Epithelial cell of proximal tubule (primary cell): Measurements from ENCODE around the gene STAP2. TPM values are rescaled to one million over a fixed set of nuclear protein-coding genes. Genes with fewer than 3 reads are reported as not detected.

Experiments
- DNase-seq: peaks from one replicate; pipeline ENCODE4 v3.0.0-alpha.2; 2011; ENCODE audit warnings: low read depth
- H3K4me3 ChIP-seq: 2 replicates; pipeline ENCODE4 v1.5.1; 2011; ENCODE audit warnings: low read depth, mild to moderate bottlenecking, low read length
- total RNA-seq: library from RNA; depleted of rRNA; stranded (reverse); fragments of >200 nt; gene quantifications from 2 replicates; pipeline ENCODE4 v1.2.3, GENCODE V29; 2015
- TF ChIP-seq, protein P1 (sequence below): conservative IDR thresholded peaks from 2 replicates; pipeline ENCODE4 v1.5.1; 2012; ENCODE audit warnings: low read depth, mild to moderate bottlenecking, low read length

Gene STAP2, protein sequence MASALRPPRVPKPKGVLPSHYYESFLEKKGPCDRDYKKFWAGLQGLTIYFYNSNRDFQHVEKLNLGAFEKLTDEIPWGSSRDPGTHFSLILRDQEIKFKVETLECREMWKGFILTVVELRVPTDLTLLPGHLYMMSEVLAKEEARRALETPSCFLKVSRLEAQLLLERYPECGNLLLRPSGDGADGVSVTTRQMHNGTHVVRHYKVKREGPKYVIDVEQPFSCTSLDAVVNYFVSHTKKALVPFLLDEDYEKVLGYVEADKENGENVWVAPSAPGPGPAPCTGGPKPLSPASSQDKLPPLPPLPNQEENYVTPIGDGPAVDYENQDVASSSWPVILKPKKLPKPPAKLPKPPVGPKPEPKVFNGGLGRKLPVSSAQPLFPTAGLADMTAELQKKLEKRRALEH
- total RNA-seq: 49.2 and 70.8 TPM in 2 replicates

DNA sequence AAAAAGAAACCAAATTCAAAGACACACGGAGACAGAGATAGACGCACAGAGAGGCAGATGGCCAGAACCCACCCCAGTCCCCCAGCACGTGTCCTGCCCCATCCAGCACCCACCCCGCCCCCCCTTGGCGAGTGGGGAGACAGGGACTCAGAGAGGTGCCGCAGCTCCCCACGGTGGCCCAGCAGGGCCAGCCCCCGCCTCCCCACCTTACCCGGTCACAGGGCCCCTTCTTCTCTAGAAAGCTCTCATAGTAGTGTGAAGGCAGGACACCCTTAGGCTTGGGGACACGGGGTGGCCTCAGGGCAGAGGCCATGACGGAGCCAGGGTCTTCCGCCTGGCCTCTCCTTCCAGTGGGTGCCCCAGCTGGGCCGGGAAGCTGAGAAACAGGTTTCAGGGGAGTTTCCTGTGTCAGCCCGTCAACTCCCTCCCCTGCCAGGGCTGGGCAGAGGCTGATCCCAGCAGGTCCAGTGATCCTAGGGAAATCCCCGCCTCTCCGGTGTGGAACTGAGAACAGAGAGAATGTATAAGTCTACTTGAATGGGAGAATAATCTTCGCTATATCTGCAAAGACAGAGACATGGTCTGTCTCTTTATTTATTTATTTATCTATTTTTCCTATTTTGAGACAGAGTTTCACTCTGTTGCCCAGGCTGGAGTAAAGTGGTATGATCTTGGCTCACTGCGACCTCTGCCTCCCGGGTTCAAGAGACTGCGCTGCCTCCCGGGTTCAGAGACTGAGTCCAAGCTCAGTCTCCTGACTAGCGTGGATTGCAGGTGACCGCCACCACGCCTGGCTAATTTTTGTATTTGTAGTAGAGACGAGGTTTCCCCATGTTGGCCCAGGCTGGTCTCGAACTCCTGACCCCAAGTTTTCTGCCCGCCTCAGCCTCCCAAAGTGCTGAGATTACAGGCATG lies at the start of gene STAP2:
STAP2 (minus strand) TSS at position 387 of the 915 bp plus-strand sequence; CDS start at position 313, 74 bp downstream.
- peak; percentile 47 for DNase-seq
- TF ChIP-seq, protein P1, sequence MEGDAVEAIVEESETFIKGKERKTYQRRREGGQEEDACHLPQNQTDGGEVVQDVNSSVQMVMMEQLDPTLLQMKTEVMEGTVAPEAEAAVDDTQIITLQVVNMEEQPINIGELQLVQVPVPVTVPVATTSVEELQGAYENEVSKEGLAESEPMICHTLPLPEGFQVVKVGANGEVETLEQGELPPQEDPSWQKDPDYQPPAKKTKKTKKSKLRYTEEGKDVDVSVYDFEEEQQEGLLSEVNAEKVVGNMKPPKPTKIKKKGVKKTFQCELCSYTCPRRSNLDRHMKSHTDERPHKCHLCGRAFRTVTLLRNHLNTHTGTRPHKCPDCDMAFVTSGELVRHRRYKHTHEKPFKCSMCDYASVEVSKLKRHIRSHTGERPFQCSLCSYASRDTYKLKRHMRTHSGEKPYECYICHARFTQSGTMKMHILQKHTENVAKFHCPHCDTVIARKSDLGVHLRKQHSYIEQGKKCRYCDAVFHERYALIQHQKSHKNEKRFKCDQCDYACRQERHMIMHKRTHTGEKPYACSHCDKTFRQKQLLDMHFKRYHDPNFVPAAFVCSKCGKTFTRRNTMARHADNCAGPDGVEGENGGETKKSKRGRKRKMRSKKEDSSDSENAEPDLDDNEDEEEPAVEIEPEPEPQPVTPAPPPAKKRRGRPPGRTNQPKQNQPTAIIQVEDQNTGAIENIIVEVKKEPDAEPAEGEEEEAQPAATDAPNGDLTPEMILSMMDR: no peak
- H3K4me3 ChIP-seq: peak within 1 kb of the TSS; percentile 70

DNA sequence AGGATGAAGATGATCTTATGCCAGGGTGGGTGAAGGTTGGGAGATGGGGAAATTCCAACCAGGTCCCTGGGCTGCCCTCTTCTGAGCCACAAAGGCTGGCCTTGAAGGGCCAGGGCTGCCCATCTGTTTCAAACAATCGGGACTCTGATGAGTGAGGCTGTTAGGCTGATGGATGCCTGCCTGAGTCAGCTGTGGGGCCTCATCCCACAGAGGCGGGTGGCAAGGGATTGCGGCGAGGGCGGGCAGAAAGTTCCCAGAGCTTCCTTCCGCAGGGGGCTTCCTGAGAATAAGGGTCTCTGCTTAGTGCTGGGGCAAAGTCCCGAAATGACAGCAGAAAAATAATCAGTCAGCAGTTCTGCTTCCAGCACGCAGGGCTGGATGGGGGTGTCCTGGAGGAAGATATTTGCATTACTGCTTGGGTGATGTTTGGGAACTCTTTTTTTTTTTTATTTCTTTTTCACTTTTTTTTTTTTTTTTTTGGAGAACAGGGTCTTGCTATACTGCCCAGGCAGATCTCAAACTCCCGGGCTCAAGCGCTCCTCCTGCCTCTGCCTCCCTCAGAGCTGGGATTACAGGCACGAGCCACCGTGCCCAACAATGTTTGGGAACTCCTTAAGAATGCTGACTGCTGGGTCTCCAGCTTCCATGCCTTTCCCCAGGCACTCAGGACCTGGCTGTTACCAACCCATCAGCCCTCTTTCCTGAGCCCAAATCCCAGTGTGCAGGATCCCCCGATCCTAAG lies 47.6 kb upstream of the STAP2 start:
- no peak for DNase-seq
- TF ChIP-seq, protein P1: peak; percentile 14
- H3K4me3 ChIP-seq: no peak overlapping the region

DNA sequence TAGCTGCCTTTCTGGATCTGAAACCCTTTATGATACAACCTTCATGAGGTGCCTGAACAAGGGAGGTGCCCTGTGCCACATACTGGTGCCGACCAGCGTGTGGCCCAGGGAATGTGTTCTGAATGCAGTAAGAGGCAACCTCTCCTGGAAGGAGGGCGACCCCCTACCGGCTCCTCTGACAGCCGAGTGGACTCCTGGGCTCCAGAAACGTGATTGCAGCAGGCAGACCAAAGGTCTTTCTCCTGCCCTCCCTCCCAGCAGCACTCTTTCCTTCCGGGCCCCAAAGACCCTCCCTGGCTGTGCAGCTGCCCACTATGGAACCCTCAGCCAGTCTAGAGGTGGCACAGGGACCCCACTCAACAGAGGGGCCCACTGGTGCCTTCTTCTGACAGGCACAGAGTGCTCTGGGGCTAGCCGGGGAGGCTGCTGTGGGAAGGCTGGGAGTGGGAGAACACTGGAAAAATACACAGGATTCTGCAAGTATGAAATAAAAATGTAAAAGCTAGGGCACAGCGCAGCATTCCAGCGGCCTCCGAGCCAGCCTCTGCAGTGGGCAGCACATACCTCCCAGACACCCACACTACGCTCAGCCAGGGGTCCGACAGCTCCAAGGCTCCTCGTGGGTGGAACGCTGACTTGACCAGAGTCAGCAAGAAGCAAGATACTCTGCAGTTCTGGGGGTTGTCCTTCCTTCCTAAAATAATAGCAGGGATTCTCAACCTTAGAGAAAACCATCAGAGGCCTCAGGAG lies 46.8 kb upstream of the STAP2 start:
- no peak for DNase-seq
- TF ChIP-seq, protein P1: no peak
- no peak overlapping the region for H3K4me3 ChIP-seq

- TF ChIP-seq, protein P1: no peak
- DNase-seq: no peak
- H3K4me3 ChIP-seq: no peak overlapping the region
Measured at GRCh38 chr19:4380254-4380727, 41.7 kb upstream of the STAP2 start.

DNA sequence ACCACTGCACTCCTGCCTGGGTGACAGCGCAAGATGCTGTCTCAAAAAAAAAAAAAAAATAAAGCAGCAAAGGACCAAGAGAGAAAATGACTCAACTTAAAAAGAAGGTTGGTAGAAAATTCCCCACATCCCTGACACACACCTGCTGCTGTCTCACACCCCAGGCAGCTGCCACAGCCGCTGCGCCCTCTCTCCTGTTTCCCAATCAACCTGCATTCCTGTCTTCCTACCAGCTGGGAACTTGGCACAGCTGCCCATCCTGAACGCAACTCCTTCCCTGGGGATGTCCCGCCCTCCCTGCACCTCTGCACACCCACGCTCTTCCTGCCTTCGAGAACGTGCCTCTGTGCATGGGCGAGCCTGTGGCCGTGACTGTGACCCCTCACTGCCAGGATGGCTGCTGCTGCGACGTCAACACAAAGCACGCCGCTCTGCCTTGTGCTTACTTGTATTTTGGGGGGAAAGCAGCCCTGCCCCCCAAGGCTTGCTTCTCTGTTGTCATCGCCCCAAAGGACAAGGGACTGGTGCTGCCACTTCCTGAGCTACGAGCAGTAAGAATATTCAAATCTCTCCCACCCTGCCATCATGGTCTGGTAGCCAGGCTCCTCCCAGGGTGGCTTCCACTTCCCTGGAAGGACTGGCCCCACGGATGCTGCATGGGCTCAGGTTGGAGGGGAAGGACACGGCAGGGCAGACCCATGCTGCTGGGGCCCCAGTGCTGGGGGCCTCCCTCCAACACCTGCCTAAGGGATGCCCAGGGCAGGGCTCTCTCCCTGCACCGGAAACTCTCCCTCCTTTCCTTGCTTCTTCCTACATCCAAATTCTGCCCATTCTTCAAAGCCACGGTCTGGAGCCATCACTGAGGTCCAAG lies 41.0 kb upstream of the STAP2 start:
- DNase-seq: peak; percentile 93
- no peak overlapping the region for H3K4me3 ChIP-seq
- TF ChIP-seq, protein P1: no peak
